H9 (cell line): ENCODE measurements around the gene COL4A2. TPM values are rescaled to one million over a fixed set of nuclear protein-coding genes. Genes with fewer than 3 reads are reported as not detected.

Experiments used
- DNase-seq: peaks from one replicate; pipeline ENCODE4 v3.0.0-alpha.2; 2017
- H2AFZ ChIP-seq: one replicate; pipeline ENCODE4 v1.6.1; 2013; ENCODE audit warnings: mild to moderate bottlenecking, low read length, control low read depth, moderate library complexity
- H2AK5ac ChIP-seq: 2 replicates; pipeline ENCODE4 v1.6.1; 2013; ENCODE audit warnings: low read length, control low read depth, mixed read lengths; ENCODE audit not compliant: insufficient read length
- H2BK120ac ChIP-seq: one replicate; pipeline ENCODE4 v1.6.1; 2013; ENCODE audit warnings: low read depth, mild to moderate bottlenecking, low read length, control low read depth, inconsistent platforms; ENCODE audit not compliant: poor library complexity, severe bottlenecking
- H2BK12ac ChIP-seq: 2 replicates; pipeline ENCODE4 v1.6.1; 2013; ENCODE audit warnings: low read length, control low read depth, mixed read lengths, low read depth; ENCODE audit not compliant: insufficient read length
- H2BK15ac ChIP-seq: 2 replicates; pipeline ENCODE4 v1.6.1; 2013; ENCODE audit warnings: low read depth, low read length, control low read depth
- H2BK20ac ChIP-seq: one replicate; pipeline ENCODE4 v1.6.1; 2013; ENCODE audit warnings: low read depth, mild to moderate bottlenecking, low read length, control low read depth, inconsistent platforms; ENCODE audit not compliant: poor library complexity, severe bottlenecking
- H2BK5ac ChIP-seq: 2 replicates; pipeline ENCODE4 v1.6.1; 2013; ENCODE audit warnings: low read length, control low read depth, mixed read lengths; ENCODE audit not compliant: insufficient read length
- H3K14ac ChIP-seq: 2 replicates; pipeline ENCODE4 v1.6.1; 2013; ENCODE audit warnings: low read length, control low read depth; ENCODE audit not compliant: insufficient read depth
- H3K18ac ChIP-seq: 2 replicates; pipeline ENCODE4 v1.6.1; 2013; ENCODE audit warnings: low read depth, mild to moderate bottlenecking, mixed read lengths, low read length, control low read depth; ENCODE audit not compliant: insufficient read length
- H3K23ac ChIP-seq: 2 replicates; pipeline ENCODE4 v1.6.1; 2013; ENCODE audit warnings: low read length, control low read depth, mixed read lengths, low read depth; ENCODE audit not compliant: insufficient read length
- H3K23me2 ChIP-seq: 2 replicates; pipeline ENCODE4 v1.6.1; 2013; ENCODE audit warnings: low read depth, mild to moderate bottlenecking, mixed read lengths, low read length, control low read depth; ENCODE audit not compliant: insufficient read length, poor library complexity, severe bottlenecking
- H3K27ac ChIP-seq: 2 replicates; pipeline ENCODE4 v1.5.1; 2013; ENCODE audit warnings: low read length, control low read depth, mixed read lengths, low read depth; ENCODE audit not compliant: insufficient read length
- H3K27me3 ChIP-seq: 2 replicates; pipeline ENCODE4 v1.6.1; 2013; ENCODE audit warnings: low read length, control low read depth, inconsistent platforms; ENCODE audit not compliant: insufficient read depth
- H3K4ac ChIP-seq: 2 replicates; pipeline ENCODE4 v1.6.1; 2013; ENCODE audit warnings: low read depth, mild to moderate bottlenecking, control low read depth, inconsistent platforms, low read length, moderate library complexity
- H3K4me1 ChIP-seq: 2 replicates; pipeline ENCODE4 v1.6.1; 2013; ENCODE audit warnings: low read length, control low read depth, inconsistent platforms; ENCODE audit not compliant: insufficient read depth
- H3K4me2 ChIP-seq: 2 replicates; pipeline ENCODE4 v1.6.1; 2013; ENCODE audit warnings: low read length, control low read depth, mixed read lengths; ENCODE audit not compliant: insufficient read length, insufficient read depth
- H3K56ac ChIP-seq: 2 replicates; pipeline ENCODE4 v1.6.1; 2013; ENCODE audit warnings: low read depth, mild to moderate bottlenecking, mixed read lengths, low read length, control low read depth; ENCODE audit not compliant: insufficient read length
- H3K79me1 ChIP-seq: 2 replicates; pipeline ENCODE4 v1.6.1; 2013; ENCODE audit warnings: low read depth, mild to moderate bottlenecking, moderate library complexity, low read length, control low read depth, inconsistent platforms; ENCODE audit not compliant: insufficient read depth, poor library complexity, severe bottlenecking
- H3K79me2 ChIP-seq: 2 replicates; pipeline ENCODE4 v1.6.1; 2013; ENCODE audit warnings: low read length, control low read depth, inconsistent platforms; ENCODE audit not compliant: insufficient read depth
- H3K9ac ChIP-seq: 2 replicates; pipeline ENCODE4 v1.6.1; 2013; ENCODE audit warnings: low read length, control low read depth, mixed read lengths; ENCODE audit not compliant: insufficient read length; ENCODE audit errors: extremely low read depth
- H3K9me3 ChIP-seq: one replicate; pipeline ENCODE4 v1.6.1; 2013; ENCODE audit warnings: low read depth, low read length, inconsistent platforms; ENCODE audit not compliant: control insufficient read depth
- H3T11ph ChIP-seq: one replicate; pipeline ENCODE4 v1.6.1; 2013; ENCODE audit warnings: mild to moderate bottlenecking, low read length, control low read depth, inconsistent platforms
- H4K20me1 ChIP-seq: one replicate; pipeline ENCODE4 v1.6.1; 2013; ENCODE audit not compliant: control insufficient read depth, insufficient read length, insufficient read depth
- H4K5ac ChIP-seq: 2 replicates; pipeline ENCODE4 v1.6.1; 2013; ENCODE audit warnings: low read depth, mild to moderate bottlenecking, mixed read lengths, low read length, control low read depth; ENCODE audit not compliant: insufficient read length
- H4K8ac ChIP-seq: replicated peaks from 2 replicates; pipeline ENCODE4 v1.6.1; 2013; ENCODE audit warnings: low read length, control low read depth, mixed read lengths, low read depth; ENCODE audit not compliant: insufficient read length
- H4K91ac ChIP-seq: 2 replicates; pipeline ENCODE4 v1.6.1; 2013; ENCODE audit warnings: low read depth, mild to moderate bottlenecking, moderate library complexity, mixed read lengths, low read length, control low read depth; ENCODE audit not compliant: insufficient read length
- H3K27ac Mint-ChIP-seq, 3 experiments: 2 replicates in 2 of 3; 3 replicates in 1 of 3; pipeline ENCODE4 v1.8.0; 2020 to 2021; ENCODE audit warnings: mixed read lengths in 3 of 3, mild to moderate bottlenecking in 1 of 3, moderate library complexity in 1 of 3
- H3K27me3 Mint-ChIP-seq: 2 replicates; pipeline ENCODE4 v1.8.0; 2021; ENCODE audit warnings: low read depth, mild to moderate bottlenecking, moderate library complexity, mixed read lengths
- H3K36me3 Mint-ChIP-seq, 3 experiments: 2 replicates in 2 of 3; 3 replicates in 1 of 3; pipeline ENCODE4 v1.8.0; 2020 to 2021; ENCODE audit warnings: low read depth in 3 of 3, mixed read lengths in 3 of 3; ENCODE audit not compliant: insufficient read depth in 1 of 3
- H3K4me1 Mint-ChIP-seq, 2 experiments: 2 replicates each; pipeline ENCODE4 v1.8.0; 2020; ENCODE audit warnings: mixed read lengths in 2 of 2
- H3K4me3 Mint-ChIP-seq, 2 experiments: 2 replicates in 1 of 2; 3 replicates in 1 of 2; pipeline ENCODE4 v1.8.0; 2020 to 2021; ENCODE audit warnings: mild to moderate bottlenecking in 2 of 2, mixed read lengths in 2 of 2, moderate library complexity in 1 of 2
- H3K9me3 Mint-ChIP-seq, 2 experiments: 2 replicates in 1 of 2; 3 replicates in 1 of 2; pipeline ENCODE4 v1.8.0; 2020; ENCODE audit warnings: mild to moderate bottlenecking in 2 of 2, mixed read lengths in 2 of 2, moderate library complexity in 1 of 2
- WGBS: extraction: QIAGEN DNeasy Blood & Tissue Kit; methylation state at CpG from one replicate; pipeline ENCODE4 v1.1.7; 2013; ENCODE audit warnings: missing lambda C conversion rate, low lambda C conversion rate, mixed read lengths; ENCODE audit not compliant: insufficient read length; ENCODE audit errors: extremely low coverage; 5-methylcytosine and 5-hydroxymethylcytosine counted together
- total RNA-seq: library from RNA; stranded (reverse); gene quantifications from 2 replicates; pipeline ENCODE4 v1.2.1, GENCODE V29; 2021
- TF ChIP-seq, protein P1 (sequence below): fragments of 200-600 bp; sonication (generic); conservative IDR thresholded peaks from 3 replicates; pipeline ENCODE4 v1.8.0; 2021; ENCODE audit warnings: antibody characterized with exemption, mild to moderate bottlenecking

The COL4A2 gene
- total RNA-seq, 1 experiment from 2014 or later, result 76.5 TPM

DNA sequence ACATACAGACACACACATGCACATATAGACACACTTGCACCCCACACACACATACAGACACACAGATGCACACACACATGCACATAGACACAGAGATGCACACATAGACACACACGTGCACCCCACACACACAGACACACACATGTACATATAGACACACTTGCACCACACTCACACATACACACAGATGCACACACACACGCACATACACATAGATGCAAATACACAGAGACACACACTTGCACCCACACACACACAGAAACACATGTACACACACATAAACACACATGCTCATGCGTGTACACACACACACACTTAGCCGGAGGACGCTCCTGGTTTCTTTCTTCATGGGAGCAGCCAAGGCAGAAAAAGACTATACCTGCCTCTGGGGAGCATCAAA lies 10.0 kb downstream of the COL4A2 start:
- H3K4me2 ChIP-seq, result no peak overlapping the region
- no peak overlapping the region for H3K23ac ChIP-seq
- H3K27ac ChIP-seq, result no peak overlapping the region
- H3T11ph ChIP-seq, result no peak overlapping the region
- H2BK120ac ChIP-seq, result no peak overlapping the region
- H3K4me1 Mint-ChIP-seq, result peaks cover 15 to 24% of the 10 kb centered on the region in 2 experiments
- no peak overlapping the region for H3K18ac ChIP-seq
- H3K9ac ChIP-seq, result no peak overlapping the region
- no CpG with 5 or more reads among the region's 5 CpGs for WGBS
- H3K27me3 Mint-ChIP-seq, result no peaks in the 10 kb centered on the region
- H3K23me2 ChIP-seq, result no peaks in the 10 kb centered on the region
- no peak overlapping the region for H2AFZ ChIP-seq
- H3K9me3 ChIP-seq, result no peaks in the 10 kb centered on the region
- H4K20me1 ChIP-seq, result no peaks in the 10 kb centered on the region
- H2BK15ac ChIP-seq, result no peak overlapping the region
- no peak overlapping the region for H4K8ac ChIP-seq
- H3K27me3 ChIP-seq, result no peaks in the 10 kb centered on the region
- no peak overlapping the region for H2AK5ac ChIP-seq
- H2BK20ac ChIP-seq, result no peak overlapping the region
- no peak overlapping the region for H4K91ac ChIP-seq
- peaks cover 4% of the 10 kb centered on the region; the same call in 1 of the 2 replicates for H3K79me2 ChIP-seq
- DNase-seq, result no peak
- H4K5ac ChIP-seq, result peak overlapping the region; percentile 5
- H3K4me1 ChIP-seq, result peaks cover 3% of the 10 kb centered on the region; the same call in 1 of the 2 replicates
- no peak overlapping the region for H3K14ac ChIP-seq
- H3K9me3 Mint-ChIP-seq, result peaks cover 0 to 4% of the 10 kb centered on the region in 2 experiments; a peak in 3 of 5 replicates
- no peak overlapping the region for H3K56ac ChIP-seq
- H3K27ac Mint-ChIP-seq, result no peak overlapping the region
- H3K79me1 ChIP-seq, result no peaks in the 10 kb centered on the region
- H3K4me3 Mint-ChIP-seq, result no peak overlapping the region
- H2BK5ac ChIP-seq, result no peak overlapping the region
- no peak overlapping the region for H3K4ac ChIP-seq
- TF ChIP-seq, protein P1, sequence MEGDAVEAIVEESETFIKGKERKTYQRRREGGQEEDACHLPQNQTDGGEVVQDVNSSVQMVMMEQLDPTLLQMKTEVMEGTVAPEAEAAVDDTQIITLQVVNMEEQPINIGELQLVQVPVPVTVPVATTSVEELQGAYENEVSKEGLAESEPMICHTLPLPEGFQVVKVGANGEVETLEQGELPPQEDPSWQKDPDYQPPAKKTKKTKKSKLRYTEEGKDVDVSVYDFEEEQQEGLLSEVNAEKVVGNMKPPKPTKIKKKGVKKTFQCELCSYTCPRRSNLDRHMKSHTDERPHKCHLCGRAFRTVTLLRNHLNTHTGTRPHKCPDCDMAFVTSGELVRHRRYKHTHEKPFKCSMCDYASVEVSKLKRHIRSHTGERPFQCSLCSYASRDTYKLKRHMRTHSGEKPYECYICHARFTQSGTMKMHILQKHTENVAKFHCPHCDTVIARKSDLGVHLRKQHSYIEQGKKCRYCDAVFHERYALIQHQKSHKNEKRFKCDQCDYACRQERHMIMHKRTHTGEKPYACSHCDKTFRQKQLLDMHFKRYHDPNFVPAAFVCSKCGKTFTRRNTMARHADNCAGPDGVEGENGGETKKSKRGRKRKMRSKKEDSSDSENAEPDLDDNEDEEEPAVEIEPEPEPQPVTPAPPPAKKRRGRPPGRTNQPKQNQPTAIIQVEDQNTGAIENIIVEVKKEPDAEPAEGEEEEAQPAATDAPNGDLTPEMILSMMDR, result no peak
- peaks cover 13 to 20% (median 13%) of the 10 kb centered on the region in 3 experiments for H3K36me3 Mint-ChIP-seq
- no peak overlapping the region for H2BK12ac ChIP-seq
